Heart left ventricle (tissue), 16 donors: ENCODE measurements around the gene GPR152. TPM values are rescaled to one million over a fixed set of nuclear protein-coding genes. Genes with fewer than 3 reads are reported as not detected.

Experiments
- ATAC-seq, 4 donors: fragments of 200-7000 bp; cut with Tn5 transposase; one replicate each; pipeline ENCODE4 v1.9.1; 2020 to 2022; ENCODE audit warnings: moderate library complexity in 4 of 4, mild to moderate bottlenecking in 3 of 4, moderate number of reproducible peaks in 1 of 4
- DNase-seq, 5 donors: peaks; one replicate each; pipeline ENCODE4 v3.0.0-alpha.2; 2020
- H3K27ac ChIP-seq, 12 donors: fragments of 200-600 bp; sonication (generic) in 4 of 12; one replicate each; pipeline versions ENCODE4 v1.5.0 to v1.8.0; 2016 to 2022; ENCODE audit warnings: mild to moderate bottlenecking in 2 of 12
- H3K27me3 ChIP-seq, 9 donors: fragments of 200-600 bp; sonication (generic) in 2 of 9; one replicate each; pipeline versions ENCODE4 v1.5.1 to v1.8.0; 2016 to 2022; ENCODE audit warnings: mild to moderate bottlenecking in 3 of 9
- H3K36me3 ChIP-seq, 9 donors: fragments of 200-600 bp; sonication (generic) in 2 of 9; one replicate each; pipeline versions ENCODE4 v1.5.0 to v1.8.0; 2018 to 2022; ENCODE audit warnings: mild to moderate bottlenecking in 2 of 9
- H3K4me1 ChIP-seq, 12 donors: fragments of 200-600 bp; sonication (generic) in 4 of 12; one replicate each; pipeline versions ENCODE4 v1.5.0 to v1.8.0; 2016 to 2022; ENCODE audit warnings: mild to moderate bottlenecking in 3 of 12
- H3K4me3 ChIP-seq, 12 donors: fragments of 200-600 bp; sonication (generic) in 4 of 12; one replicate each; pipeline versions ENCODE4 v1.5.0 to v1.8.0; 2017 to 2022; ENCODE audit warnings: mild to moderate bottlenecking in 9 of 12, moderate library complexity in 4 of 12
- H3K9me3 ChIP-seq, 12 donors: fragments of 200-600 bp; sonication (generic) in 4 of 12; one replicate each; pipeline versions ENCODE4 v1.5.0 to v1.8.0; 2016 to 2022; ENCODE audit warnings: mild to moderate bottlenecking in 1 of 12
- CTCF ChIP-seq, 12 donors: fragments of 200-600 bp; sonication (generic) in 4 of 12; IDR thresholded peaks; one replicate each; pipeline versions ENCODE4 v1.5.0 to v1.8.0; 2018 to 2022; ENCODE audit warnings: antibody characterized with exemption in 12 of 12, mild to moderate bottlenecking in 5 of 12
- POLR2A ChIP-seq, 2 donors: fragments of 450-650 bp; IDR thresholded peaks; one replicate each; pipeline ENCODE4 v1.6.1; 2017; ENCODE audit warnings: antibody characterized with exemption in 2 of 2, mild to moderate bottlenecking in 2 of 2, moderate library complexity in 2 of 2
- WGBS, 4 donors: extraction: QIAGEN DNeasy Blood & Tissue Kit in 2 of 4; methylation state at CpG; one replicate each; pipeline versions ENCODE4 v1.1.5 to v1.1.7; 2013 to 2018; 5-methylcytosine and 5-hydroxymethylcytosine counted together
- intact Hi-C, 10 donors: fragments of 100-400 bp; cut with DNase I; formaldehyde crosslinking; loops; one replicate each; pipeline versions ENCODE4 v1.11.1 to v1.14.2; 2022
- polyA plus RNA-seq, 2 donors: library from polyadenylated mRNA; stranded (reverse); fragments of 200-250 nt; gene quantifications; one replicate each; pipeline ENCODE4 v1.2.3, GENCODE V29; 2013
- total RNA-seq, 9 donors: library from RNA; depleted of rRNA in 2 of 9; stranded (reverse); fragments of >200 nt in 2 of 9; fragmentation: NEBNext Ultra II Directional in 3 of 9; extraction: Animal tissue kit (Norgen Biotek cat#: 25700) in 3 of 9; gene quantifications; one replicate each; pipeline versions ENCODE4 v1.1.0 to v1.2.4, GENCODE V29; 2016 to 2023
- donor health status: ischemic (EF 13 %, LVEDD 7.1; RV severe dilation, severe dysfunction).
- donor health status: healthy with polysubstance abuse.
- donor health status: DM: no; HTN: yes; CAD: no.
- donor health status: DM: no; HTN: no; CAD: no.
- donor health status: ischemic (EF 25% LVEDD 6.9; RV normal size, moderate dysfunction).
- donor health status: ischemic (EF 25% LVEDD 5.7; RV mildly dilated, moderate dysfunction).
- donor health status: healthy.
- donor health status: DM: yes; HTN: yes; CAD: no.
- donor health status: ischemic (EF 35%, LVEDD 5.7; RV mildly dilated, moderate dysfunction).
- donor health status: nonischemic (EF 11% LVEDD 7.7; RV severe dilation, severe dysfunction).
- donor health status: DM: yes; HTN: yes; CAD: no.
- donor health status: PGD.
- donor health status: ischemic (EF 29% LVEDD 5.4; RV normal size, mild dysfunction).
- donor health status: nonischemic (EF 23%, LVEDD 6.1; RV moderate dilation, normal function).

The GPR152 gene
- total and polyA plus RNA-seq, 11 donors, result not detected

GRCh38 chr11:67440229-67441097, 12.1 kb downstream of the GPR152 start:
- WGBS, 4 donors, result 71 to 76% (median 75%) methylated on average over 7 to 17 of the region's 17 CpGs
- DNase-seq, result no peak
- peaks cover 0 to 52% (median 14%) of the 10 kb centered on the region in 9 donors for H3K36me3 ChIP-seq
- no peaks in the 10 kb centered on the region for H3K9me3 ChIP-seq
- TF ChIP-seq CTCF (IDR thresholded peaks at IDR 0.05) (no peak), POLR2A (IDR thresholded peaks at IDR 0.05) (no peak)
- peaks cover 0 to 74% (median 24%) of the 10 kb centered on the region in 12 donors for H3K4me1 ChIP-seq
- intact Hi-C loops, result no loop called here
- H3K27ac ChIP-seq, result peak overlapping the region in 9 of 12 donors; percentile 3 to 90 (median 26)
- no peaks in the 10 kb centered on the region for H3K27me3 ChIP-seq
- H3K4me3 ChIP-seq, result peak overlapping the region in 1 of 12 donors; percentile 62
- ATAC-seq, result peak in 1 of 4 donors; percentile 14

DNA sequence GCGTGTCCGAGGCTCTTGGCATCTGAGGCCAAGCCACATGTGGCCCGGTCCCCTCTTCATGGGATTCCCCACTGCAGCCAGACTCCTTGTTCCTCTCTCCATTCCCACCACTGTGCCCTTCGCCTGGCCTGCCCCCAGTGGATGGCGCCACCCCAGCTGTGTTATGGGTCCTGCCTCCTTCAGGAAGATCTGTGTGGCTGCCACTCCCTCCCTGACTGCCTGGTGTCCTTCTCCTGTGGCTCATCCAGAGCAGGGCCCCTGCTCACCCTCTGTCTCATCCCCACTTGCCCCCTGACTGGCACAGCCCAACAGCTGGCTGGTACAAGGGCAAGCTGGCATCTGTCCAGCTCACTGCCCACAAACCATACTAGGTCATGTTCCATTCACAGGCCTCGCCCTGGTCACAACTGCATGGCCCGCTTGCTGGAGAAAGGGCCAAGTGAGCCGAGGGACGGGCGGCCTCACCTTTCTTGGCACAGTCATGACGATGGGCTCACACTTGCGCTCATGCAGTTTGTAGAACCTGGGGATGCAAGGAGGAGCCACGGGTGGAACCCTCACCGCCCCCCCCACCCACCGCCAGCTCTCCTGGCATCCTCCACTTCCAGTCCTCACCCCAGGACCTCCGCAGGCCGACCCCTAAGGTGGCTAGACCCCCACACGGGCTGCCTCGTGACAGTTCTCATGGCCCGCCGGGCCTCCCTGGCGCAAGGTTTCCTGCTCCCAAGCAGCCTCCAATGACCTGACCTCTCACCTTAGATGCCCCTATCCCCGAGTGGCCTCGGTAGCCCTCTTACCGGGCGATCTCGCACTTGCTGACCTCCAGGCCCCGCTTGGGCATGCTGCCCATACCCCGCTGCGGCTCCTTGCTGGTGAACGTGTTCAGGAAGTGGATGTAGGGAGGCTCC, 13.0 kb downstream of the GPR152 start:
- ATAC-seq (peak in 2 of 4 donors; percentile 0 to 18), DNase-seq (peak in 1 of 5 donors; percentile 48)
- WGBS, 4 donors, result 70 to 78% (median 73%) methylated on average over 29 to 31 of the region's 31 CpGs
- H3K4me1 ChIP-seq, result peaks cover 0 to 71% (median 24%) of the 10 kb centered on the region in 12 donors
- peak in 3 of 12 donors; percentile 10 to 18 (median 12) for TF ChIP-seq CTCF (IDR thresholded peaks at IDR 0.05)
- TF ChIP-seq POLR2A (IDR thresholded peaks at IDR 0.05), result no peak
- H3K4me3 ChIP-seq, result peak overlapping the region in 1 of 12 donors; percentile 62
- peak overlapping the region in 10 of 12 donors; percentile 3 to 90 (median 25) for H3K27ac ChIP-seq
- H3K27me3 ChIP-seq, result no peaks in the 10 kb centered on the region
- intact Hi-C loops, result no loop called here
- H3K36me3 ChIP-seq, result peaks cover 0 to 61% (median 21%) of the 10 kb centered on the region in 9 donors
- H3K9me3 ChIP-seq, result no peaks in the 10 kb centered on the region

- Histone ChIP-seq H3K27me3 (no peaks in the 10 kb centered on the region), H3K27ac (peak overlapping the region in 3 of 12 donors; percentile 42 to 90 (median 50)), H3K4me1 (peaks cover 0 to 67% (median 22%) of the 10 kb centered on the region in 12 donors), H3K4me3 (peak overlapping the region in 4 of 12 donors; percentile 6 to 62 (median 24)), H3K9me3 (no peaks in the 10 kb centered on the region), H3K36me3 (peaks cover 0 to 73% (median 32%) of the 10 kb centered on the region in 9 donors)
- TF ChIP-seq CTCF (IDR thresholded peaks at IDR 0.05) (no peak), POLR2A (IDR thresholded peaks at IDR 0.05) (no peak)
- WGBS, 4 donors, result 82 to 89% (median 85%) methylated on average over 27 to 41 of the region's 41 CpGs
- intact Hi-C loops, result no loop called here
- ATAC-seq (no peak), DNase-seq (peak in 1 of 5 donors; percentile 29)
Measured at GRCh38 chr11:67438158-67438902, 14.2 kb downstream of the GPR152 start.
